HEK293 (cell line): ENCODE data around the gene CANX.

Experiments
- CTCF ChIP-seq: fragments of 450-650 bp; formaldehyde crosslinking; IDR thresholded peaks from 2 replicates; pipeline ENCODE4 v1.5.1; 2016; ENCODE audit warnings: missing biosample characterization, missing genetic modification characterization
- KLF8 ChIP-seq: fragments of 450-650 bp; formaldehyde crosslinking; IDR thresholded peaks from 2 replicates; pipeline ENCODE4 v1.5.1; 2016; ENCODE audit warnings: missing biosample characterization, missing genetic modification characterization
- ZNF16 ChIP-seq: fragments of 450-650 bp; formaldehyde crosslinking; IDR thresholded peaks from 2 replicates; pipeline ENCODE4 v1.5.1; 2016; ENCODE audit warnings: low read depth, missing biosample characterization, missing genetic modification characterization
- ZNF704 ChIP-seq: fragments of 450-650 bp; formaldehyde crosslinking; IDR thresholded peaks from 2 replicates; pipeline ENCODE4 v1.5.1; 2016; ENCODE audit warnings: missing biosample characterization, missing genetic modification characterization

GRCh38 chr5:179699616-179700237 lies 960 bp downstream of the CANX start:
- TF ChIP-seq CTCF (tag by site-specific recombination) (no peak), KLF8 (no peak), ZNF16 (tag by site-specific recombination) (no peak), ZNF704 (tag by site-specific recombination) (no peak)
